GM21723 (cell line): ENCODE data around the gene ZNF185.

Experiments used
- ATAC-seq: cut with Tn5 transposase; IDR thresholded peaks from one replicate; pipeline ENCODE4 v1.9.1; 2021; ENCODE audit warnings: mild to moderate bottlenecking, moderate library complexity; ENCODE audit not compliant: unreplicated experiment

Gene ZNF185

DNA sequence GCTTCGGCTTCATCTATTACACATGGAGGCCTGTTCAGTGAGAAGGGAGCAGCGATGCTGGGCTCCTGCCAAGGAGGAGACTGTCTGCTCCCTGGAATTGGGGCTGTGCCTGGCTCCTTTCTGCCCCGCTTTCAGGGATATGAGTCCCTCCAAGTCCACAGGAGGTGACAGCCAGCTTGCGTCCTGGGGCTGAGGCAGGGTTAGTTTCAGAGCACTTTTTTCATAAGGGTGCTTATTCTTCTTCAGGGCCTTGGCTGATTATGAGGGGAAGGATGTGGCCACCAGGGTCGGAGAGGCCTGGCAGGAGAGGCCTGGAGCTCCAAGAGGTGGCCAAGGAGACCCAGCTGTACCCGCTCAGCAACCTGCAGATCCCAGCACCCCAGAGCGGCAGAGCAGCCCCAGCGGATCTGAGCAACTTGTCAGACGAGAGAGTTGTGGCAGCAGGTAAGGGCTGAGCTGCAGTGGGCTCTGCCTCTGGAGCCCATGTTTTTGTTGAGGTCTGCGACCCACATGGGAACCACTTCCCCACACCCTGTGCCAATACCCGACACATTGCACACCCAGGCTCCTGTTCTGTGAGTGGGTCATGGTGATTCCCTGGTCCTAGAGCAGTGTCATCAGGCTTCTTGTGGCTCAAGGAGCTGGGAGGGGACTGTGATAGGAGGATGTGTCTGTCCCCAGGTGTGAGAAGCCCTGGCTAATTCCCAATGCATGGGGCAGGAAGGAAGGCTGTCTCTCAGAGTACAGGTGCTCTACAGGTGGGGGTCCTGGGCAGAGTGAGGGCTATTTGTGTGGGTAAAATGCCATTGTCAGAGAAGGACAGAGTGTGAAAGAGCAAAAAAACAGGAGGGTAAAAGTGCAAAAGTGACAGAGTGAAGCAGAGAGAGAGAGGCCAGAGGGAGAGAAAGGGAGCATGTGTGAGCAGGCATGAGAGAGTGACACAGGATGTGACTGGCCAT lies 47.4 kb downstream of the ZNF185 start:
- ATAC-seq, result no peak

DNA sequence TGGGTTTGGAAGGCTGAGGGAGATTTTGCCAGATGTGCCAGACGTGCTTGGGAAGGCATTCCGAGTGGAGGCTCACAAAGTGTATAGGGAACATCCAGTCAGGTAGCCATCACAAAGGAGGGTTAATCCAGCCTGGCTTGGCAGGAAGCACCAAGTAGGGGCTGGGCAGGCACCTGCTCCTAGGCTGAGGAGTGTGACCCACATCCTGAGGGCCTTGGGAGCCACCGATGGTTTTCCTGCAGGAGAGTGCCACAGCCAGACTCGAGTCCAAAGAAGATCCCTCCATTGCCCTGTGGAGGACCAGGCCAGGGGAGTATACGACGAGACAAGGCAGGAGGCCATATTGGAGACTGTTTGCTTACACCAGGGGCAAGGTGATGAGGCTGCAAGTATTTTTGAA lies 48.8 kb downstream of the ZNF185 start:
- ATAC-seq, result no peak
